GM18511 (cell line): Measurements from ENCODE around the gene NELFE.
"Not testable (repeated sequence)": the region's sequence is repeated elsewhere in the genome, so short reads cannot be mapped to it uniquely, and the experiment has no call there.

Experiments
- ATAC-seq: cut with Tn5 transposase; IDR thresholded peaks from one replicate; pipeline ENCODE4 v1.9.1; 2021; ENCODE audit warnings: mild to moderate bottlenecking, moderate library complexity; ENCODE audit not compliant: unreplicated experiment

Gene NELFE

DNA sequence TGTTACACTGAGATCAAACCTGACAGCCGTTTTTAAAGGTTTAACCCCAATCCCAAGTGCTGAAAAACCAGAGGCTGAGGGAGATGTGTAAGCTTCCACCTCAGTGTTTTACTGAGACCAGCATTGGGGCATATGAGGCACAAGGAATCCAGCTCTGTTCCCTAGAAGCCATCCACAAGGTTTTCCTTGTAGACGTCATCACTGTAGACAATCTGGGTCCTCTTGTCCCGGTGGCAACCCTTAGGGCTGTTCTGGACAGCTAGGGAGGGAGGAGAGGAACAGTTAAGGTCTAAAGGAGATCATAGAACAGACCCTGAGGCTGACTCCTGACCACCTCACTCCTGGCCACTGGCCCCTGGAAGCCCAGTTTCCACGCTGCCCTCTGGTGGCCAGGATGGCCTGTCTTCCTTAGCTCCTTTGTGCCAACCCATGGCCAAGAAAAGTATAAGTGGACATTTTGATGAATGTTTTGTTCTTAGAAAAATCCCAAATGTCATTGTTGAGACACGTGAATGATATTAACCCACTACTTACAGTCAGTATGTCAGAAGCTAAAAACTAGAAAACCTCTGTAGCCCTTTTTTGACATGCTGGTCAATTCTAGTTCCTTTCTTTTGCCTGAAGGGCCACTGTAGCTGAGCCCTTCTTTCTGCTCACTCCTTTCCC lies 6.5 kb downstream of the NELFE start:
- ATAC-seq = no peak

DNA sequence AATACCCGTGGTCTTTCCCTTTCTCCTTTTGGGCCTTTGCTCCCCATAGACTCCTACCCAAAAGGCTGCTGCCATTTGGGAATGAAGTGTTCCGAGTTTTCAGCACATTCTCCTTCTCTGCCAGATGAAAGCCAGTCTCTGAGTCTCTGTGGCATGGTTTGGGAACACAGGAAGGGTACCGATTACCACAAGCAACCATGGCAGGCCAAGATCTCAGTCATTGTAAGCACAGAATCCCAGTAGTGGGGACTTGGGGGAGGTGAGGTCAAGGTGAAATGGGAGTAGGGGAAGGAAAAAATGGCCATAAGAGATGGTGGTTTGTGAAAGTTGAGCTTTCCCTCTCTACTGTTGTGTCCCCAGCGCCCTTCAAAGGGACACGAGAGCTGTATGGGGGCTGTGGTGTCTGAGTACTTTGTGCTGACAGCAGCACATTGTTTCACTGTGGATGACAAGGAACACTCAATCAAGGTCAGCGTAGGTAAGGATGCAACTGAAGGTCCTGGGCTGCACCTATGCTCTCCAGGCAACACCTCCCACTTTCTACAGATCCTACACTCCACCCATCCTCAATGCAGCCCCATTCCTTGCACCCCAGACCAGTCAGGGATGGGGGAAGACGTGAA lies 8.7 kb downstream of the NELFE start:
- no peak for ATAC-seq

DNA sequence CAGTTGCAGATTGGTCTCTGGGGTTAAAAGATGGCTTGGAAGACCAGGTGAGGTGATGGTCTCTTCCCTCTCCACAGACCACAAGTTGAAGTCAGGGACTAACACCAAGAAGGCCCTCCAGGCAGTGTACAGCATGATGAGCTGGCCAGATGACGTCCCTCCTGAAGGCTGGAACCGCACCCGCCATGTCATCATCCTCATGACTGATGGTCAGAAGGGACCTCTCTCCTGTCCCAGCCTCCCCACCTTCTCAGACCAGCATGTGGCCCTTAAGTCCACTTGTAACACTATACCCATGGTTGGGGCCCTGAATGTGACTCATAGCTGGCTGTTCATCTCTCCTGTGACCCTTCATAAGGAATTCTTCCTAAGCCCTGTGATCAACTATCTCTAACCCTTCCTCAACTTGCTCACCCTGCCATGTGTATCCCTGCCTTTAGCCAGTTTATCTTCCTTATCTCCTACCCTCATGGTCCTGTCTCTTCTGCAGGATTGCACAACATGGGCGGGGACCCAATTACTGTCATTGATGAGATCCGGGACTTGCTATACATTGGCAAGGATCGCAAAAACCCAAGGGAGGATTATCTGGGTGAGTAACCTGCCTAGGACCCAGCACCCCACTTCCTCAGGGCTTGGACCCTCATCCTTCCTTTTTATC lies 9.9 kb downstream of the NELFE start:
- no peak for ATAC-seq

DNA sequence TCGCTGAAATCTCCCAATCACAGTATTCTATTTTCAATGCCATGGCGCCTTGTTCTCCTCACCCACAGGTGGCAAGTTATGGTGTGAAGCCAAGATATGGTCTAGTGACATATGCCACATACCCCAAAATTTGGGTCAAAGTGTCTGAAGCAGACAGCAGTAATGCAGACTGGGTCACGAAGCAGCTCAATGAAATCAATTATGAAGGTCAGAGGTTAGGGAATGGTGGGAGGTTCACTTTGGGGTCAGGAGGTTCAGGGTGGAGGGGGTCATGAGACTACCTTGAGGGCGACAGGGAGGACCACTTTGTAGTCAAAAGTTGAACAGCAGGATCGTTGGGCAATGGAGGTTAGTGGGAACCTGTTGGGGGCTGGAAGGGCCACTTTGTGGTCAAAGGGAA lies 10.5 kb downstream of the NELFE start:
- ATAC-seq = no peak

DNA sequence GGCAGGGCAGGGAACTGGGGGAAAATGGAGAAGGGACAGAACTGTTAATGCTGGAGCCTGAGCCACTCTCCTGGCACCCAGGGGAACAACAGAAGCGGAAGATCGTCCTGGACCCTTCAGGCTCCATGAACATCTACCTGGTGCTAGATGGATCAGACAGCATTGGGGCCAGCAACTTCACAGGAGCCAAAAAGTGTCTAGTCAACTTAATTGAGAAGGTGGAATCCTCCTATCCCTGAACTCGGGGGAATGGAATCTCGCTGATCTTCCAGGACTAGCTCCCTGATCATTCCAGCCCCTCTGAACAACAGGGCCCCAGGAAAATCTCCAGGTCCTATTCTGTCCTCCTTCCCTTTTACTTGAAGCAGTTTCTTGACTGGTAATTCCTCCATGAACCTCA lies 10.9 kb downstream of the NELFE start:
- no peak for ATAC-seq

DNA sequence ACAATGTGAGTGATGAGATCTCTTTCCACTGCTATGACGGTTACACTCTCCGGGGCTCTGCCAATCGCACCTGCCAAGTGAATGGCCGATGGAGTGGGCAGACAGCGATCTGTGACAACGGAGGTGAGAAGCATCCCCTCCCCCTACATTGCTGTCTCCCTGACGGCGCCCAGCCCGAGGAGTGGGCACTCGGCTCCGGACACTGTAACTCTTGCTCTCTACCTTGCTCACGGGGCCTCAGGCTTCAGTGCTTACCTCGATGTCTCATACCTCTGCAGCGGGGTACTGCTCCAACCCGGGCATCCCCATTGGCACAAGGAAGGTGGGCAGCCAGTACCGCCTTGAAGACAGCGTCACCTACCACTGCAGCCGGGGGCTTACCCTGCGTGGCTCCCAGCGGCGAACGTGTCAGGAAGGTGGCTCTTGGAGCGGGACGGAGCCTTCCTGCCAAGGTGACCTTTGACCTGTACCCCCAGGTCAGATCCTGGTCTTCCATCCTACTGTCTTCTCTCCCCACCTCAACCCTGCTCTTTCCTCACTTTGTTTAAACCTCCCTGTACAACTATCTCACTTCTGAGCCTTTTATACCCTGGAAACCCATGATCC lies 11.6 kb downstream of the NELFE start:
- no peak for ATAC-seq

DNA sequence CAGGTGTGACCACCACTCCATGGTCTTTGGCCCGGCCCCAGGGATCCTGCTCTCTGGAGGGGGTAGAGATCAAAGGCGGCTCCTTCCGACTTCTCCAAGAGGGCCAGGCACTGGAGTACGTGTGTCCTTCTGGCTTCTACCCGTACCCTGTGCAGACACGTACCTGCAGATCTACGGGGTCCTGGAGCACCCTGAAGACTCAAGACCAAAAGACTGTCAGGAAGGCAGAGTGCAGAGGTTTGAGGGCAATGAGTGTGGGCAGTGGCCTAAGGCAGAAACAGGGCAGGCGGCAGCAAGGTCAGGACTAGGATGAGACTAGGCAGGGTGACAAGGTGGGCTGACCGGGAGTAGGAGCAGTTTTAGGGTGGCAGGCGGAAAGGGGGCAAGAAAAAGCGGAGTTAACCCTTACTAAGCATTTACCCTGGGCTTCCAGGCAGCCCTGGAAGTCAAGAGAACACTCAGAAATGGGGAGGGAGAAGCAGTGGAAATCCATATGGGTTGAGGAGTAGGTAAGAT lies 12.3 kb downstream of the NELFE start:
- ATAC-seq = no peak

DNA sequence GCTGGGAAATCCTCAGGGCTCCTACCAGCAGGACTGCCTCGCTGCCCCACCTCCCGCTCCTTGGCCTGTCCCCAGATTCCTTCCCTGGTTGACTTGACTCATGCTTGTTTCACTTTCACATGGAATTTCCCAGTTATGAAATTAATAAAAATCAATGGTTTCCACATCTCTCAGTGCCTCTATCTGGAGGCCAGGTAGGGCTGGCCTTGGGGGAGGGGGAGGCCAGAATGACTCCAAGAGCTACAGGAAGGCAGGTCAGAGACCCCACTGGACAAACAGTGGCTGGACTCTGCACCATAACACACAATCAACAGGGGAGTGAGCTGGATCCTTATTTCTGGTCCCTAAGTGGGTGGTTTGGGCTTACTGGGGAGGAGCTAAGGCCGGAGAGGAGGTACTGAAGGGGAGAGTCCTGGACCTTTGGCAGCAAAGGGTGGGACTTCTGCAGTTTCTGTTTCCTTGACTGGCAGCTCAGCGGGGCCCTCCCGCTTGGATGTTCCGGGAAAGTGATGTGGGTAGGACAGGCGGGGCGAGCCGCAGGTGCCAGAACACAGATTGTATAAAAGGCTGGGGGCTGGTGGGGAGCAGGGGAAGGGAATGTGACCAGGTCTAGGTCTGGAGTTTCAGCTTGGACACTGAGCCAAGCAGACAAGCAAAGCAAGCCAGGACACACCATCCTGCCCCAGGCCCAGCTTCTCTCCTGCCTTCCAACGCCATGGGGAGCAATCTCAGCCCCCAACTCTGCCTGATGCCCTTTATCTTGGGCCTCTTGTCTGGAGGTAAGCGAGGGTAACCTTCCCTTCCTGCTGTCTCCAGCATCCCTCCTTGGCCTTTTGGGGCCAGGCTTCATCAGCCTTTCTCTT lies 13.0 kb downstream of the NELFE start, which contains the start of gene CFB:
Gene CFB, plus strand, starts transcription at position 589 of the 863 bp plus-strand sequence. Its CDS starts 127 bp downstream, at position 716.
- ATAC-seq = no peak

DNA sequence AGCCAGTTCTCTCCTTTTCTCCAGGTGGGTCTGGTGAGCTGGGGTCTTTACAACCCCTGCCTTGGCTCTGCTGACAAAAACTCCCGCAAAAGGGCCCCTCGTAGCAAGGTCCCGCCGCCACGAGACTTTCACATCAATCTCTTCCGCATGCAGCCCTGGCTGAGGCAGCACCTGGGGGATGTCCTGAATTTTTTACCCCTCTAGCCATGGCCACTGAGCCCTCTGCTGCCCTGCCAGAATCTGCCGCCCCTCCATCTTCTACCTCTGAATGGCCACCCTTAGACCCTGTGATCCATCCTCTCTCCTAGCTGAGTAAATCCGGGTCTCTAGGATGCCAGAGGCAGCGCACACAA lies 13.6 kb downstream of the NELFE start:
- ATAC-seq = no peak

DNA sequence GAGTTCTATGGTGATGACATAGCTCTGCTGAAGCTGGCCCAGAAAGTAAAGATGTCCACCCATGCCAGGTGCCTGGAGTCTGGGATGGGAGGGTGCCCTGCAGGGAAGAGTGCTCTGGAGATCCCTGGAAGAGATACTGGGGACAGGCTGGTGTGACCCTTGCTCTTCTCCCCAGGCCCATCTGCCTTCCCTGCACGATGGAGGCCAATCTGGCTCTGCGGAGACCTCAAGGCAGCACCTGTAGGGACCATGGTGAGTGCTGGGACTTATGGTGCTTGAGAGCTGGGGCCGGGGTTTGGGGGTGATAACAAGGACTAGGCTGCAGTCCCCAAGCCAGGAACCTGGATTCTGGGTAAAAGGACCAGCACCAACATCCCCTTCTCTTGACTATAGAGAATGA lies 15.0 kb downstream of the NELFE start:
- no peak for ATAC-seq

DNA sequence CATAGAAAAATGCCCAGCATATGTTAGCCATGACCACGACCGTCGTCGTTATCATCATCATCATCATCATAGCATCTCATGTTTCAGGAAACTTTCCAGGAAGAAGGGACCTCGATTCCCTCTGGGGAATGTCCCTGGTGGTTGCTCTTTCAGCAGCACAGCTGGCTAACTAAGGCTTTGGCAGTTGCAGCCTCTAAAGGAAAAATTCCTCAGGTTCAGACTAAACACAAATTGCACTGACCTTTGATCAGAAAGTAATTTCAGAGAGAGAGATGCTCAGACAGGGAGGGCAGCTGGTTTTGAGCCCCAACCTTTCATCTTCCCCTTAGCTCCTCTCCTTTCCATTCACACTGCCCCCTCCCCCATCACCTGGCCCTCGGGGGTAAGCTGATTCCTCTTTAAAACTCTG lies 18.5 kb downstream of the NELFE start:
- ATAC-seq = no peak

DNA sequence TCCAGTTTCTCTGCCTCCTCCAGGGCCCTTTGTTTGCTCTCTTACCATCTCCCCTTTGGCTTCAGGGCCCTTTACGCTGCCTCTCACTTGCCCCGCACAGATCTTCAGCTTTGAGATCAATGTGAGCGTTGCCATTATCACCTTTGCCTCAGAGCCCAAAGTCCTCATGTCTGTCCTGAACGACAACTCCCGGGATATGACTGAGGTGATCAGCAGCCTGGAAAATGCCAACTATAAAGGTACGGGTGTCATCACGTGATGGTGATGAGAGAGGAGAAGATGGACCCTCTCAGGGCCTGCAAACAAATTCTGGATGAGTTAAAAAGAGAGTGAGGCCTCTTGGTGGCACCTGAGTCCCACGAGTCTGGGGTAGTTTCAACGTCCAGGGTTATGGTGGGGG lies 22.9 kb downstream of the NELFE start:
- ATAC-seq = no peak

DNA sequence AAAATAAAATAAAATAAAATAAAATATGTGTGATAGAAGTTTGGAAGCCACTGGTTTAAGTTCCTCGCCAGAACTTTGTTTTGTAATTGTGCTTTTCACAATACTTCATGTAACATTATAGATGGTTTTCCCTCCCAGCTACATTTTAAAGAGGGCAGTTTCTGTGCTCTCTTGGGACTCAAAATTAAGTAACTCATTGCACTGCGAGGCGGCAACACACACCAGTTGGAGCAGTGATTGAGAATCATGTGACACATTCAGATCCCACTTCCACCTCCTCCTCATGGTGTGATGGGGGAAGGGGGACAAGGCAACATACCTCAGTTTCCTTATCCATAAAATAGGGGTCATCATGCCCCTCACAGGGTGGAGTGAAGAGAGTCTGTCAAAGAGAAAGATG lies 23.8 kb downstream of the NELFE start:
- ATAC-seq = no peak

DNA sequence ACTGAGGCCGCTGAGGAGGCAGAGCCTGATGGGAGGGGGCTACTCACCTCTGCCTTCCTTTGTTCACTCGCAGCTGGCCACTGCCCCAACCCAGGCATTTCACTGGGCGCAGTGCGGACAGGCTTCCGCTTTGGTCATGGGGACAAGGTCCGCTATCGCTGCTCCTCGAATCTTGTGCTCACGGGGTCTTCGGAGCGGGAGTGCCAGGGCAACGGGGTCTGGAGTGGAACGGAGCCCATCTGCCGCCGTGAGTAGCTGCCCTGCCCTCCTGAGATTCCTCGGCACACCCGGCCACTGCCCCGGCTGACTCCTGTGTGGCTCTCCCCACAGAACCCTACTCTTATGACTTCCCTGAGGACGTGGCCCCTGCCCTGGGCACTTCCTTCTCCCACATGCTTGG lies 25.2 kb downstream of the NELFE start:
- ATAC-seq = no peak

DNA sequence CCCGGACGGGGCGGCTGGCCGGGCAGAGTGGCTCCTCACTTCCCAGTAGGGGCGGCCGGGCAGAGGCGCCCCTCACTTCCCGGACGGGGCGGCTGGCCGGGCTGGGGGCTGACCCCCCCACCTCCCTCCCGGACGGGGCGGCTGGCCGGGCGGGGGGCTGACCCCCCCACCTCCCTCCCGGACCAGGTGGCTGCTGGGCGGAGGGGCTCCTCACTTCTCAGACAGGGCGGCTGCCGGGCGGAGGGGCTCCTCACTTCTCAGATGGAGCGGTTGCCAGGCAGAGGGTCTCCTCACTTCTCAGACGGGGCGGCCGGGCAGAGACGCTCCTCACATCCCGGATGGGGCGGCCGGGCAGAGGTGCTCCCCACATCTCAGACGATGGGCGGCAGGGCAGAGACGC lies 26.6 kb downstream of the NELFE start:
- not testable (repeated sequence) for ATAC-seq

DNA sequence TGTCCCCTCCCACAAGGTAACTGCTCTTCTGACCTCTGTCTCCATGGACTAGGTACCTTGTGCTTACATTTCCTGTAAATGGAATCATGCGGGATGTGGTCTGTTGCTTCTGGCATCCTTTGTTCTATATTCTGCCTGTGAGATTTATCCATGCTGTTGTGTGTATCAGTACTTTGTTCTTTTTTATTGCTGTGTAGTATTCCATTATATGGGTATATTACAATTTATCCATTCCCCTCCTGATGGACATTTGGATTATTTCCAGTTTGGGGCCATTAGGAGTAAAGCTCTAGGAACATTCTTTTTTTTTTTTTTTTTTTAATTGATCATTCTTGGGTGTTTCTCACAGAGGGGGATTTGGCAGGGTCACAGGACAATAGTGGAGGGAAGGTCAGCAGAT lies 27.8 kb downstream of the NELFE start:
- ATAC-seq = no peak

DNA sequence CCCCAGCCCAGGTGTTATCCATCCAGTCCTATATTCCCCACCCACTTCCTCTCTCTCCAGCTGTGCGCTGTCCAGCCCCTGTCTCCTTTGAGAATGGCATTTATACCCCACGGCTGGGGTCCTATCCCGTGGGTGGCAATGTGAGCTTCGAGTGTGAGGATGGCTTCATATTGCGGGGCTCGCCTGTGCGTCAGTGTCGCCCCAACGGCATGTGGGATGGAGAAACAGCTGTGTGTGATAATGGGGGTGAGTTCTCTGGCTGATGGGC lies 30.2 kb downstream of the NELFE start:
- no peak for ATAC-seq

DNA sequence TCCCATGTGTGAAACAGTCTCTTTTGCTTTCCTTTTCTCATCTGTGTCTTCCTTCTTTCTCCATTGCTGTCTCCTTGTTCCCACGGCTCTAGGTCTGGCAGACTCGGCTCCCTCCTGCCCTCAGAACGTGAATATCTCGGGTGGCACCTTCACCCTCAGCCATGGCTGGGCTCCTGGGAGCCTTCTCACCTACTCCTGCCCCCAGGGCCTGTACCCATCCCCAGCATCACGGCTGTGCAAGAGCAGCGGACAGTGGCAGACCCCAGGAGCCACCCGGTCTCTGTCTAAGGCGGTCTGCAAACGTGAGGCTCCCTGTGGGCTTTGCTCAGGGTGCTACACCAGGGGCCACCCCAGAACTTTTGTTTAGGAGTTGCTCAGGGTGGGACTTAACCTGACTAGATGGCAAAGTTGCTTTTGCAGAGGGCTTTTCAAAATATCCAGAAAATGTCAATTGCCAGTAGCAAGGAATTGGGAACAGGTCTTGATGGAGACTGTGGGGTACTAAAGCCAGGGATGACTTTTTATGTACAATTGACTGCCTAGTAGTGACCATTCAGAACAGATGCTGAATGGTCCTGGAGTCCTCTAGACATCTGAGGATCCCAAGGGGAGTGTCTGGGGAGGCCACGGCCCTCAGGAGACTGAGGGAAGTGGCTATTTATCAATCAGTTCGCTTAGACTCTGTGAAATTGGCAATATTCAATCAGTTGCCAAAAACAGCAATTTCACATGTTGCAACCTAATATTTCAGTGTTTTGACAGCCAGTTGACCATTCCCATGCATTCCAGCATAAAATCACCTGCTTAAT lies 30.7 kb downstream of the NELFE start:
- no peak for ATAC-seq

DNA sequence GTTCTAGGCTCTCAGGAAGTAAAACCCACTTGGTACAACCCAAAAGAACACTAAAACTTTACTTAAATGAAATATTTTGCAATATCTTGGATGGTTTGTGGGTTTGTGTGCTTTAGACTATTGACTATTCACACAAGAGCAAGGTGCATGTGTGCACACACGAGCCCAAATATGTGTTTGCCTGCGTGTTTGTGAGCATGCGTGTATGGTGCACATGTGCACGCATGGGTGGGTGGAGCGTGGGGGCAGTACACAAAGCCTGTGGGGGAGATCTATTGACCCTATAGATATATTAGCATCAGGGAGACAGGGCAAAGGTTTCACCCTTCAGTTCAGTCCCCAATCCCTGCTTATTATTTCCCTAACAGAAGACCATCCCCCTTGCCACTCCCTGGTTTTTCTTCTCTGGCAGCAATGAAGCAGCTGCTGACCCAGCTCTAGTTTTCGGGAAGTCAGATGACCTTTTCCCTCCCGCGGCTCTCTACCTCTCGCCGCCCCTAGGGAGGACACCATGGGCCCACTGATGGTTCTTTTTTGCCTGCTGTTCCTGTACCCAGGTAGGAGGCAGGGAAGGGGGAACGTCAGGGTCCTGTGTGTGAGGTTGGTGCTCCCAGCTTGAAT lies 31.4 kb downstream of the NELFE start, which contains the start of gene C2:
Gene C2, plus strand, starts transcription at position 476 of the 621 bp plus-strand sequence. Its CDS starts 36 bp downstream, at position 512.
- ATAC-seq = no peak

DNA sequence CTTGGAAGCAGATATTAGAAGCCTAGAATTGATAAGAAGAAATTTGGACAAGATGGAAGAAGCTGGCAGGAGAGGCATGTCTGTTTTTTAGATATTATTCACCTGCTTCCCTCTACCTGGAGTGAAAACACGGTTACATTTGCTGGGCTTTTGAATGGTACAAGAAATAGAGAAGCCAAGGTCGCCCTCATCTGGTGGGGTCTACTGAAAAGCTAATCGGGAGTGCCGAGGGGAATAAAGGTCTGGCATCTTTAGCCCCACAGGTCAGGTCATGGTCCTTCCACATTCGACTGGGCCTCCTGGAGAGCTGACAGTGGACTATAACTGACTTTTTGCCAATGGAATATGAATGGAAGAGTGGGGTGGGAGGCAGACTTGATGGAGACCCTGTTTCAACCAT lies 35.8 kb downstream of the NELFE start:
- no peak for ATAC-seq
